GM12878 (cell line): ENCODE measurements around the gene ADM. TPM values are rescaled to one million over a fixed set of nuclear protein-coding genes. Genes with fewer than 3 reads are reported as not detected.
A peak's percentile ranks its signal among the peaks of the same experiment; 100 is the strongest.

Experiments
- CREB1 ChIP-seq: IDR thresholded peaks from 2 replicates; pipeline ENCODE4 v1.6.1; 2012; ENCODE audit warnings: low read depth, mild to moderate bottlenecking, inconsistent platforms
- DPF2 ChIP-seq: fragments of 450-650 bp; IDR thresholded peaks from 2 replicates; pipeline ENCODE4 v1.6.1; 2017; ENCODE audit warnings: mild to moderate bottlenecking
- IKZF1 ChIP-seq: fragments of 450-650 bp; conservative IDR thresholded peaks from 2 replicates; pipeline ENCODE4 v1.6.1; 2017; ENCODE audit warnings: antibody characterized with exemption, mild to moderate bottlenecking
- IKZF2 ChIP-seq, 2 experiments: fragments of 450-650 bp; IDR thresholded peaks; 2 replicates each; pipeline ENCODE4 v1.6.1; 2017; ENCODE audit warnings: mild to moderate bottlenecking in 2 of 2, moderate library complexity in 2 of 2
- NBN ChIP-seq: fragments of 450-650 bp; IDR thresholded peaks from 2 replicates; pipeline ENCODE4 v1.6.1; 2016
- NR2F1 ChIP-seq: fragments of 450-650 bp; conservative IDR thresholded peaks from 2 replicates; pipeline ENCODE4 v1.6.1; 2017; ENCODE audit warnings: mild to moderate bottlenecking
- NRF1 ChIP-seq: conservative IDR thresholded peaks from 2 replicates; pipeline ENCODE4 v1.6.1; 2011; ENCODE audit warnings: mild to moderate bottlenecking, low read depth, low read length, improper control_type of control experiment
- RB1 ChIP-seq: fragments of 450-650 bp; formaldehyde crosslinking; IDR thresholded peaks from 2 replicates; pipeline ENCODE4 v1.6.1; 2017; ENCODE audit warnings: mild to moderate bottlenecking, borderline replicate concordance
- RELA ChIP-seq: fragments of 450-650 bp; IDR thresholded peaks from 2 replicates; pipeline ENCODE4 v1.8.0; 2014; ENCODE audit warnings: borderline replicate concordance; ENCODE audit not compliant: partially characterized antibody
- RFX5 ChIP-seq: IDR thresholded peaks from 2 replicates; pipeline ENCODE4 v1.6.1; 2011; ENCODE audit warnings: low read depth, low read length, improper control_type of control experiment
- SMAD1 ChIP-seq: fragments of 450-650 bp; IDR thresholded peaks from 2 replicates; pipeline ENCODE4 v1.6.1; 2018; ENCODE audit warnings: mild to moderate bottlenecking, low read depth; ENCODE audit not compliant: partially characterized antibody
- YY1 ChIP-seq: IDR thresholded peaks from 2 replicates; pipeline ENCODE4 v1.6.1; 2011; ENCODE audit warnings: low read depth, mild to moderate bottlenecking, low read length
- ZNF217 ChIP-seq: fragments of 450-650 bp; IDR thresholded peaks from 2 replicates; pipeline ENCODE4 v1.6.1; 2017; ENCODE audit warnings: antibody characterized with exemption, mild to moderate bottlenecking
- ZNF274 ChIP-seq: IDR thresholded peaks from one replicate; pipeline ENCODE4 v1.8.0; 2011; ENCODE audit not compliant: insufficient read length, insufficient read depth
- ZNF687 ChIP-seq: fragments of 450-650 bp; IDR thresholded peaks from 2 replicates; pipeline ENCODE4 v1.6.1; 2017; ENCODE audit warnings: mild to moderate bottlenecking, moderate library complexity
- ZSCAN29 ChIP-seq: fragments of 450-650 bp; IDR thresholded peaks from 2 replicates; pipeline ENCODE4 v1.6.1; 2017; ENCODE audit warnings: mild to moderate bottlenecking, moderate library complexity
- polyA plus RNA-seq, 11 experiments: library from polyadenylated mRNA; depleted of rRNA in 4 of 11; unstranded in 6 of 11; stranded (reverse) in 5 of 11; fragments of >200 nt; fragmentation: Nextera tagmentation in 4 of 11; fragmentation: Illumina TruSeq in 1 of 11; extraction: Ambion mirVana in 4 of 11; extraction: Trizol in 1 of 11; gene quantifications; 1 replicate in 1 of 11; 2 replicates in 10 of 11; pipeline versions ENCODE4 v1.2.1 to v1.2.3, GENCODE V29; 2011 to 2016; ENCODE audit warnings: inconsistent platforms in 2 of 11, missing spikeins in 2 of 11, low read depth in 1 of 11
- total RNA-seq, 4 experiments: library from RNA; depleted of rRNA in 3 of 4; stranded (reverse); fragments of >200 nt in 3 of 4; fragmentation: Illumina TruSeq in 1 of 4; extraction: Trizol in 1 of 4; gene quantifications; 2 replicates each; pipeline versions ENCODE4 v1.2.1 to v1.2.3, GENCODE V29; 2013 to 2021
- TF ChIP-seq, protein P1 (sequence below): IDR thresholded peaks from 2 replicates; pipeline ENCODE4 v1.6.1; 2012; ENCODE audit warnings: improper control_type of control experiment, low read depth, low read length; ENCODE audit not compliant: insufficient replicate concordance
- TF ChIP-seq, protein P2 (sequence below): IDR thresholded peaks from 2 replicates; pipeline ENCODE4 v1.6.1; 2012; ENCODE audit warnings: low read depth, low read length, improper control_type of control experiment
- TF ChIP-seq, protein P3 (sequence below): IDR thresholded peaks from 2 replicates; pipeline ENCODE4 v1.6.1; 2011; ENCODE audit warnings: mild to moderate bottlenecking, low read depth, low read length, moderate library complexity; ENCODE audit not compliant: insufficient replicate concordance

ADM gene
- total and polyA plus RNA-seq, 10 of the 15 experiments (the other 5 are each of a cell fraction or from before 2014, with no cell fraction given), result 0.11 to 4.2 (median 0.21) TPM; not detected in 7

DNA sequence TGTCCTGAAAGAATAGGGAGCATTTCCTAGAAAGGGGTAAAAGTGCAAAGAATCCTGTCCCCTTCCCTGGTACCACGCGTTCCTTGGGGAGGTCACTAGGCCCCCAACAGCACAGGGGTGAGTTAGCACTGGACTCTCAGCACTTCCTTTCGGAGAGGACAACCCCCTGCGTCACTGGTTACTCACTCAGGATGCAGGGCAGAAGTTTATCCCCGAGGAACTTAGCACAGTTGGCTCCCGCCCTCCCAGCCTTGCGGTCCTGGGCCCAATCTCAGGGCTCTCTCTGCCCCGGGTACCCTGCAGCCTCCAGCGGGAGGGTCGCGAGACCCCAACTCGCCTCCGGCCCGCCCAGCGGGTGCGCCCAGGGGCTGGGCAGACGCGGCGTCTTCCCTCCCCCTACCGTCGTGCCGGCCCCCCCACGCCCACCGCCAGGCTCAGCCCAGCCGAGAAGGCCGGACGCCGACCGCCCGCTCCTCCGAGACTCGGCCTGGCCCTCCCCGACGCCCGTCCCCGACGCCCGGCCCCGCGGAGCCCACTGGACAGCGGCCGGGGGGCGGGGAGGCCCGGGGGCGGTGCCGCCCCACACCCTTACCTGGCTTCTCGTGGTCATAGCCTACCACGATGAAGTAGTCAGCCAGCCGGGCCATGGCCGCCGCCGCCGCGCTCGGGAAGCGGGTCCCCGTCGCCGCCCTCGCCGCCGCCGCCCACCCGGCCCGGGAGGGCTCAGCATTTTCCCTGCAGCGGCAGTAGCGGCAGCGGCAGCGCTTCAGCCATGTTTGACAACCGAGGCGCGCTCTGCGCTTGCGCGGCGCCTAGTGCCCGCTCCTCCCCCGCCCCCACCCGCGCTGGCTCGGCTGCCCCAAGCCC is 11.2 kb upstream of the ADM start, which contains the start of gene SBF2 (continued):
- TF ChIP-seq ZNF274 (no peak), SMAD1 (no peak), ZSCAN29 (no peak), NRF1 (peak; percentile 75), IKZF2 (IDR thresholded peaks at IDR 0.05) (no peak), ZNF687 (0 out of 2 replicates have a peak, but pooled peaks have one; percentile 38), DPF2 (peak; percentile 68; the same call in 1 of the 2 replicates), RFX5 (0 out of 2 replicates have a peak, but pooled peaks have one; percentile 30), IKZF1 (peak; percentile 71), NBN (no peak), CREB1 (peak; percentile 32; the same call in 1 of the 2 replicates), RB1 (no peak), ZNF217 (0 out of 2 replicates have a peak, but pooled peaks have one; percentile 37), YY1 (peak; percentile 88), RELA (no peak), NR2F1 (0 out of 2 replicates have a peak, but pooled peaks have one; percentile 15)
- TF ChIP-seq, protein P1, sequence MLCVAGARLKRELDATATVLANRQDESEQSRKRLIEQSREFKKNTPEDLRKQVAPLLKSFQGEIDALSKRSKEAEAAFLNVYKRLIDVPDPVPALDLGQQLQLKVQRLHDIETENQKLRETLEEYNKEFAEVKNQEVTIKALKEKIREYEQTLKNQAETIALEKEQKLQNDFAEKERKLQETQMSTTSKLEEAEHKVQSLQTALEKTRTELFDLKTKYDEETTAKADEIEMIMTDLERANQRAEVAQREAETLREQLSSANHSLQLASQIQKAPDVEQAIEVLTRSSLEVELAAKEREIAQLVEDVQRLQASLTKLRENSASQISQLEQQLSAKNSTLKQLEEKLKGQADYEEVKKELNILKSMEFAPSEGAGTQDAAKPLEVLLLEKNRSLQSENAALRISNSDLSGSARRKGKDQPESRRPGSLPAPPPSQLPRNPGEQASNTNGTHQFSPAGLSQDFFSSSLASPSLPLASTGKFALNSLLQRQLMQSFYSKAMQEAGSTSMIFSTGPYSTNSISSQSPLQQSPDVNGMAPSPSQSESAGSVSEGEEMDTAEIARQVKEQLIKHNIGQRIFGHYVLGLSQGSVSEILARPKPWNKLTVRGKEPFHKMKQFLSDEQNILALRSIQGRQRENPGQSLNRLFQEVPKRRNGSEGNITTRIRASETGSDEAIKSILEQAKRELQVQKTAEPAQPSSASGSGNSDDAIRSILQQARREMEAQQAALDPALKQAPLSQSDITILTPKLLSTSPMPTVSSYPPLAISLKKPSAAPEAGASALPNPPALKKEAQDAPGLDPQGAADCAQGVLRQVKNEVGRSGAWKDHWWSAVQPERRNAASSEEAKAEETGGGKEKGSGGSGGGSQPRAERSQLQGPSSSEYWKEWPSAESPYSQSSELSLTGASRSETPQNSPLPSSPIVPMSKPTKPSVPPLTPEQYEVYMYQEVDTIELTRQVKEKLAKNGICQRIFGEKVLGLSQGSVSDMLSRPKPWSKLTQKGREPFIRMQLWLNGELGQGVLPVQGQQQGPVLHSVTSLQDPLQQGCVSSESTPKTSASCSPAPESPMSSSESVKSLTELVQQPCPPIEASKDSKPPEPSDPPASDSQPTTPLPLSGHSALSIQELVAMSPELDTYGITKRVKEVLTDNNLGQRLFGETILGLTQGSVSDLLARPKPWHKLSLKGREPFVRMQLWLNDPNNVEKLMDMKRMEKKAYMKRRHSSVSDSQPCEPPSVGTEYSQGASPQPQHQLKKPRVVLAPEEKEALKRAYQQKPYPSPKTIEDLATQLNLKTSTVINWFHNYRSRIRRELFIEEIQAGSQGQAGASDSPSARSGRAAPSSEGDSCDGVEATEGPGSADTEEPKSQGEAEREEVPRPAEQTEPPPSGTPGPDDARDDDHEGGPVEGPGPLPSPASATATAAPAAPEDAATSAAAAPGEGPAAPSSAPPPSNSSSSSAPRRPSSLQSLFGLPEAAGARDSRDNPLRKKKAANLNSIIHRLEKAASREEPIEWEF, result no peak
- TF ChIP-seq, protein P2, sequence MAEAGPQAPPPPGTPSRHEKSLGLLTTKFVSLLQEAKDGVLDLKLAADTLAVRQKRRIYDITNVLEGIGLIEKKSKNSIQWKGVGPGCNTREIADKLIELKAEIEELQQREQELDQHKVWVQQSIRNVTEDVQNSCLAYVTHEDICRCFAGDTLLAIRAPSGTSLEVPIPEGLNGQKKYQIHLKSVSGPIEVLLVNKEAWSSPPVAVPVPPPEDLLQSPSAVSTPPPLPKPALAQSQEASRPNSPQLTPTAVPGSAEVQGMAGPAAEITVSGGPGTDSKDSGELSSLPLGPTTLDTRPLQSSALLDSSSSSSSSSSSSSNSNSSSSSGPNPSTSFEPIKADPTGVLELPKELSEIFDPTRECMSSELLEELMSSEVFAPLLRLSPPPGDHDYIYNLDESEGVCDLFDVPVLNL, result no peak
- TF ChIP-seq, protein P3, sequence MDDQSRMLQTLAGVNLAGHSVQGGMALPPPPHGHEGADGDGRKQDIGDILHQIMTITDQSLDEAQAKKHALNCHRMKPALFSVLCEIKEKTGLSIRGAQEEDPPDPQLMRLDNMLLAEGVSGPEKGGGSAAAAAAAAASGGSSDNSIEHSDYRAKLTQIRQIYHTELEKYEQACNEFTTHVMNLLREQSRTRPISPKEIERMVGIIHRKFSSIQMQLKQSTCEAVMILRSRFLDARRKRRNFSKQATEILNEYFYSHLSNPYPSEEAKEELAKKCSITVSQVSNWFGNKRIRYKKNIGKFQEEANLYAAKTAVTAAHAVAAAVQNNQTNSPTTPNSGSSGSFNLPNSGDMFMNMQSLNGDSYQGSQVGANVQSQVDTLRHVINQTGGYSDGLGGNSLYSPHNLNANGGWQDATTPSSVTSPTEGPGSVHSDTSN, result no peak
